ENCODE data around the gene SMPD1.
"Not testable (repeated sequence)": the region's sequence is repeated elsewhere in the genome, so short reads cannot be mapped to it uniquely, and the experiment has no call there.

SMPD1 gene

DNA sequence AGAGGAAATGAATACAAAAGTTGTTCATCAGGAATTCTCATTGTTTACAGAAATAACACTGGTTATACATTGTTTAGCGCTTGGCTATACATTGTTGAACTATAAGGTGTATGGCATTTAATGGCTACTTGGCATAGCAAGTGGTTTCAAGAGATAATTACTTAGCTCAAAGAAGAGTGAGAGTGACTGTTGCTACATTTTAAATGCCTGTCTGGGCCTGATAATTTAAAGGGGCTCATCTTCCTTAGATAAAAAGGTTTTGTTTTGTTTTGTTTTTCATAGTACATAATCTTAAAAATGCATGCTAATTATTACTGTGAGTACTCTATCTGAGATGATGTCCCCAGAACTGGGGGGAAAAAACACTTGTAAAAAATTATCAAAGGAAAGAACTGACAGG is 1.5 kb upstream of the SMPD1 start:
- DNase-seq (ENCODE audit: low read depth in 1 of 2, low spot score in 1 of 2) = no peak

DNA sequence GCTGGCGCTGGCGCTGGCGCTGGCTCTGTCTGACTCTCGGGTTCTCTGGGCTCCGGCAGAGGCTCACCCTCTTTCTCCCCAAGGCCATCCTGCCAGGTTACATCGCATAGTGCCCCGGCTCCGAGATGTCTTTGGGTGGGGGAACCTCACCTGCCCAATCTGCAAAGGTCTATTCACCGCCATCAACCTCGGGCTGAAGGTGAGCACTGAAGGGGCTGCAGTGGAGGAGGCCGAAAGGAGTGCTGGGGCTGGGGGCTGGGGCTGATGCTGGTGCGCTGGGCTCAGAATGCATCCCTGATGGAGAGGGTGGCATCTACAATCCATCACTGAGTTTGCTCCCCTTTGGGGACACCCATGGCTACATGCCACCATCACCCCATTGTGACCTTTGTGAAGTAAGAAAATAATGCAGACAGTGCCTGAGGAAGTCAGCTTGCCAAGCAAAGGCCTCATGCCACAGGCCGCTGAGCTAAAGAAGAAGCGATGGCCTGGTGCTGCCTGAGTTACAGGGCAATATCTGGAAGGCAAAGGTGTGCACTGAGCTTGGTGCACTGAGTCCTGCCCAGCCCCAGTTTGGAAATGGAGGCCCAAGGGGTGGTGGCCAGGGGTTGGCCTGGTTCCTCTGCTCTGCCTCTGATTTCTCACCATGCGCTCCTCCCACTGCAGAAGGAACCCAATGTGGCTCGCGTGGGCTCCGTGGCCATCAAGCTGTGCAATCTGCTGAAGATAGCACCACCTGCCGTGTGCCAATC is 620 bp downstream of the SMPD1 start:
- DNase-seq (ENCODE audit: low read depth in 1 of 2, low spot score in 1 of 2) = no peak

DNA sequence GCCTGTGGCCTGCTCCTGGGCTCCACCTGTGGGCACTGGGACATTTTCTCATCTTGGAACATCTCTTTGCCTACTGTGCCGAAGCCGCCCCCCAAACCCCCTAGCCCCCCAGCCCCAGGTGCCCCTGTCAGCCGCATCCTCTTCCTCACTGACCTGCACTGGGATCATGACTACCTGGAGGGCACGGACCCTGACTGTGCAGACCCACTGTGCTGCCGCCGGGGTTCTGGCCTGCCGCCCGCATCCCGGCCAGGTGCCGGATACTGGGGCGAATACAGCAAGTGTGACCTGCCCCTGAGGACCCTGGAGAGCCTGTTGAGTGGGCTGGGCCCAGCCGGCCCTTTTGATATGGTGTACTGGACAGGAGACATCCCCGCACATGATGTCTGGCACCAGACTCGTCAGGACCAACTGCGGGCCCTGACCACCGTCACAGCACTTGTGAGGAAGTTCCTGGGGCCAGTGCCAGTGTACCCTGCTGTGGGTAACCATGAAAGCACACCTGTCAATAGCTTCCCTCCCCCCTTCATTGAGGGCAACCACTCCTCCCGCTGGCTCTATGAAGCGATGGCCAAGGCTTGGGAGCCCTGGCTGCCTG is 1.4 kb downstream of the SMPD1 start:
- no peak for DNase-seq (ENCODE audit: low read depth in 1 of 2, low spot score in 1 of 2)

DNA sequence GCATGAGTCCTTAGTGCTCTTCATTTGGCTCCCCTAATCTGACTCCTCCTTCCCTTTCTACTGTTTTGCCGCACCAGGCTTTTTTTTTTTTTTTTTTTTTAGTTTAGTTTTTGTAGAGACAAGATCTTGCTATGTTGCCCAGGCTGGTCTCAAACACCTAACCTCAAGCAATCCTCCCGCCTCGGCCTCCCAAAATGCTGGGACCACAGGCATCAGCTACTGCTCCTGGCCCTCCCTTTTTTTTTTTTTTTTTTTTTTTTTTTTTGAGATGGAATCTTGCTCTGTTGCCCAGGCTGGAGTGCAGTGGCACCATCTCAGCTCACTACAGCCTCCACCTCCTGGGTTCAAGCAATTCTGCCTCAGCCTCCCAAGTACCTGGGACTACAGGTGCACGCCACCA is 2.0 kb downstream of the SMPD1 start:
- not testable (repeated sequence) for DNase-seq (ENCODE audit: low read depth in 1 of 2, low spot score in 1 of 2)

DNA sequence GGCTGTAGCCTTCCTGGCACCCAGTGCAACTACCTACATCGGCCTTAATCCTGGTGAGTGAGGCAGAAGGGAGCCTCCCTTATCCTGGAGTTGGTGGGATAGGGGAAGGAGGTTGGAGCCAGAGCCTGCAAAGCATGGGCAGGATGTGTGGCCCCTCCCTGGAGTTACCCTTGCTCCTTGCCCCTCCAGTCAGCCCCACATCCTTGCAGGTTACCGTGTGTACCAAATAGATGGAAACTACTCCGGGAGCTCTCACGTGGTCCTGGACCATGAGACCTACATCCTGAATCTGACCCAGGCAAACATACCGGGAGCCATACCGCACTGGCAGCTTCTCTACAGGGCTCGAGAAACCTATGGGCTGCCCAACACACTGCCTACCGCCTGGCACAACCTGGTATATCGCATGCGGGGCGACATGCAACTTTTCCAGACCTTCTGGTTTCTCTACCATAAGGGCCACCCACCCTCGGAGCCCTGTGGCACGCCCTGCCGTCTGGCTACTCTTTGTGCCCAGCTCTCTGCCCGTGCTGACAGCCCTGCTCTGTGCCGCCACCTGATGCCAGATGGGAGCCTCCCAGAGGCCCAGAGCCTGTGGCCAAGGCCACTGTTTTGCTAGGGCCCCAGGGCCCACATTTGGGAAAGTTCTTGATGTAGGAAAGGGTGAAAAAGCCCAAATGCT is 3.9 kb downstream of the SMPD1 start:
- no peak for DNase-seq (ENCODE audit: low read depth in 1 of 2, low spot score in 1 of 2)

DNA sequence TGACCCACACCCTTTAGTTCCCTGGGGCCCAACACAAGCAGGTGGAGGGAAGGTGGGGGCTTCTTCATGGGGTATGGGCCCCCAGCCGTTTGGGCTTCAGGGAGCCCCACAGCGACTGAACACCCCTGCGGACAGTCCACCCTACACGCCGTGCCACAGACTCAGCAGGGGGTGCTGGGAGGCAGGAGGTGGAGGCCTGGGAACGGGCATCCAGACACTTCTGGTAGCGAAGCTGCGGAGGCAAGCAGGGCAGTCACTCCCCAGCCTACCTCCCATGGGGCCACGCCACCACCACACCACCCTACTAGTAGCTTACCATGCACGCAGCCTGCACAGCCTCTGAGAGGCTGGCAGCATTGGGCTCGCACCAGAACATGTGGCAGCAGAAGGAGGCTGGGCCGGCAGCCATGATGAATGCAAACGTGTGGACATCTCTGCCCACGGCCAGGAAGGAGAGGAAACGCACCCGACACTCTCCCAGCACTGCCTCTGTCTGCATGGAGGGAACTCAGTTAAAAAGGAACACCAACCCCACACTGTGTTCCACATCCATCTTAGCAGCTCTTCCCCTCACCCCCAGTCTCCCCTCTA is 5.3 kb downstream of the SMPD1 start:
- no peak for DNase-seq (ENCODE audit: low read depth in 1 of 2, low spot score in 1 of 2)

DNA sequence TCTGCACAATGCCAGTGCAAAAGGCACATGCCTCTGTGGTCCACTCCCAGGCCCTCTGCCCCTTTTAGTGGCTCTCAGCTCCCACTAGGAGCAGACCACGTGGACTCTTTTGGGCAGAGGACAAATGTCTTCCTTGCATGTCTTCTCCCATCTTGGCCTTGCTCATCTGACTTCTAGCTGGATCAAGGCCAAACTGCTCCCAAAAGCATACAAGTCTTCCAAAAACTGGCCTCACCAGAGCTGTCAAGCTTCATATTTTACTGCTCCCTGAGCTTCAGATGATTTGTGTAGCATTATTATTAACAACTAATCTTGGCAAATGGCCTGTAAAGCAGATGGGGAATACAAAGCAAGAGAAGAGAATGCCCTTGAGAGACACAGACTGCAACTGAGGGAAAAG is 6.9 kb downstream of the SMPD1 start:
- DNase-seq (ENCODE audit: low read depth in 1 of 2, low spot score in 1 of 2) = no peak

DNA sequence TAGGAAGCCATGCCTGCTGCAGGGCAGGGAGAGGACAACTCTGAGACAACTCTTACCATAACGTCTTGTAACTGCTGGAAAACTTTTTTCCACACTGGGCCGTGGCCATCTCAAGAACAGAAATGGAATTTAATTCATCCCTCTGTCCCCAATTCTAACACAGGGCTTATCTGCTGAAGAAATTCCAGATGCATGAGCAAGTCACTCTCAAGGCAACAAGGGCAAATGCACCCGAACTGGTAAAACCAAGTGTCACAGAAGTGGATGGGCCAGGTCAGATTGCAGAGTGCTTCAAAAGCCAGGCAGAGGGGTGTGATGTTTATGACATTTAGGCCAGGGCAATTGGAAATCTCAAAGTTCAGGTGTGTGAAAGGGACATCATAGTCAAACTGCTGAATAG is 7.4 kb downstream of the SMPD1 start:
- no peak for DNase-seq (ENCODE audit: low read depth in 1 of 2, low spot score in 1 of 2)

DNA sequence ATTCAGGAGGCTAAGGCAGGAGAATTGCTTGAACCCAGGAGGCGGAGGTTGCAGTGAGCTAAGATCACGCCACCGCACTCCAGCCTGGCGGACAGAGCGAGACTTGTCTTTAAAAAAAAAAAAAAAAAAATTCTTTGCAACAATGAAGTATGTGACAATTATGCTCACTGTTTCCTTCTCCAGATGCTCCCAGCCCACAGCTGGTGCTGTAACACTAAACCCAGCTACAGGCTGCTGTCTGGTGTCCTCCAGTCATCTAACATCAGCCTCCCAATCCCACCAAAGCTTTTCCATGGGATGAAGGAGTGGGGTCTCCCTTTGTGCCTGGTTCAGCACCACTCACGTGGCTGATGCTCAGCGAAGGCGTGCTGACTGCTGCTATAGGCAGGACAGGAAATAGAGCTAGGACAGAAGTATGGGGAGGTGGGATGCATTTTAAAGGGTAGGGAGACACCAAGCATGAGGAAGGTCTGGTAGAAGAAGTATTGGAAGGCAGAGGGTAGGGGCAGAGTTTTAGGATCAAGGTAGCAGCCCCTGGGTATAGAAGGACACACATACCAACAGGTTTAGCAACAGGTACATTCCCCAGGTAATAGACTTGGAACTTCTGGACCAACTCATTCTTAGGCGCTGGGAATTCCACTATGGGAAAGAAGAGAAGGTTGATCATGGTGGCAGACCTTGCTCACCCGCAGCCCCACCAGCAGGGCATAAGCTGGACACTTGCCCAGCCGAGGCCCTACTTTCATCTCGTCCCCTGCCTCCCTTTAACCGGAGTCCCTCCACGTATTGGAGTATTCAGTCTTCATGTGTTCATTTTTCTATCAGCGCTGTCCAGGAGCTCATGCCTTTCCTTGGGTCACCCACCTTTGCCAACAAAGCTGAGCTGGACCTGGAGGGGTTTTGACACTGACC is 10.4 kb downstream of the SMPD1 start:
- no peak for DNase-seq (ENCODE audit: low read depth in 1 of 2, low spot score in 1 of 2)

DNA sequence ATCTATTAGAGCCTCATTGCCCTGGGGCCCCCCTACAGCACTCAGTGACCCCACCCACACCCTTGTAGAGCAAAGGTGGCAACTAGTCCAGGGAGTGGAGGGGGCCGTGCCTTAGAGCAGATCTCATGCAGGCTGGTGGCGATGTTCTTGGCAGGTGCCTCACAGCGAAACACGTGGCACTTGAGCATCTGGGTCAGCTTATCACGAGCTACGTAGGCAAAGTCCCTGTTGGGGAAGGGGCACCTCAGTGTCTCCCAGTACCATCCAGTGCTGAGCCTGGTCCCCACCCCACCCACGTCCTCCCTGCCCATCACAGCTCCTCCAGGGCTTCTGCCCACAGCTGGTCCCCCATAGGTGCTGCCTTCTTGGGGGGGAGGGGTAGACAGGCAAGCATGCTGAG is 11.2 kb downstream of the SMPD1 start:
- no peak for DNase-seq (ENCODE audit: low read depth in 1 of 2, low spot score in 1 of 2)

DNA sequence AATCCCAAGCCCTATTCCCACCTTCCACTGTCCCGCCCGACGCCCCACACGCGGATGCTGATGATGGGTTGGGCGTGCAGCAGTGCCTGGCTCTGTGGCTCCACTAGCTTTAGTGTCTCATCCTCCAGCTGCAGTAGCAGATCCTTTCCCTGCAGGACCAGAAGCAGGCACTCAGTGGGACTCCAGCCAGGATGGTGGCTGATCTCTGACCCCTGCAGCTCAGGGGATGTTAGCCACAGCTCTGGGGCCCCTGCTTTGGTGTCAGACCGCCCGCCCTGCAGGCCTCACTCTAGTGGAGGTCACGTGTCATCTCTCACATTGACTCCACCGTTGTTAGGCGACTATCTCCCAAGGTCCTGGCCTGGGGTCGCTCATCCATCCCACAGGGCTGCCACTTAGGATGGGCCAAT is 11.8 kb downstream of the SMPD1 start:
- no peak for DNase-seq (ENCODE audit: low read depth in 1 of 2, low spot score in 1 of 2)

DNA sequence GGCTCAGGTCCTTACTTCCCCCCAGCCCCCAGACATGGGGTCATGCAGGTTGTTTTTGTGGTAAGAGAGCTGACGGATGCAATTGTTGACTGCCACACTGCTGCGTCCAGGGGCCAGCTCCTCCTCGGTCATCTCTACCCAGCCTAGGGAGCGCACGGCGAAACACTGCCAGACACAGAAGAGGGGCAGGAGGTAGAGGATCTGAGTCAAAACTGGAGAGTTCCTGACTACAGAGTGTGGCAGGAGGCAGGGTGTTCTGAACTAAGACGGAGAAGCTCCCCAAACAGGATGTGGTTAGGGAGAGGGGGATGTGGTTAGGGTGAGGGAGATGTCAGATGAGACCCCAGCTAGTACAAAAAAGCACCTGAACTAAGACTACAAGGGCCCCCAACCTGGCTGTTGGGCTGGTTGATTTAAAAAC is 12.3 kb downstream of the SMPD1 start:
- DNase-seq (ENCODE audit: low read depth in 1 of 2, low spot score in 1 of 2) = peak in 1 of 2 donors; percentile 65

DNA sequence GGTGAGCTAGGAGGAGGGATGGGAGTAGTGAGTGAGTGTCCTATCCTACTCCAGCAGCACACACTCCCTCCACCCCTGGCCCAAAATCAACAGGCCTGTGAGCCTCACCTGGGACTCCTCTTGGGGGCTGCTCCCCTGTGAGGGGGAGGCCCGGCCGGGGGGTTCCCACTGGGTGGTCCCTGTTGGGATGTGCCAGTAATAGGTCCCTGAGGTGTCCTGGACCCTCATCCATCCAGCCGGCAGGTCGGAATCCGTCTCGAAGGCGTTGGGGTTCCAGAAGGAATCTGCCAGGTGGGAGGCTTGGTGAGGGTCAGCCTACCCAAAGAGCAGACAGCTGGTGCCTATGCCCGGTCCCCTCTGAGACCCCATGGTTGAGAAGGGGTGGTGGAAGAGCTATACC is 13.3 kb downstream of the SMPD1 start:
- no peak for DNase-seq (ENCODE audit: low read depth in 1 of 2, low spot score in 1 of 2)

DNA sequence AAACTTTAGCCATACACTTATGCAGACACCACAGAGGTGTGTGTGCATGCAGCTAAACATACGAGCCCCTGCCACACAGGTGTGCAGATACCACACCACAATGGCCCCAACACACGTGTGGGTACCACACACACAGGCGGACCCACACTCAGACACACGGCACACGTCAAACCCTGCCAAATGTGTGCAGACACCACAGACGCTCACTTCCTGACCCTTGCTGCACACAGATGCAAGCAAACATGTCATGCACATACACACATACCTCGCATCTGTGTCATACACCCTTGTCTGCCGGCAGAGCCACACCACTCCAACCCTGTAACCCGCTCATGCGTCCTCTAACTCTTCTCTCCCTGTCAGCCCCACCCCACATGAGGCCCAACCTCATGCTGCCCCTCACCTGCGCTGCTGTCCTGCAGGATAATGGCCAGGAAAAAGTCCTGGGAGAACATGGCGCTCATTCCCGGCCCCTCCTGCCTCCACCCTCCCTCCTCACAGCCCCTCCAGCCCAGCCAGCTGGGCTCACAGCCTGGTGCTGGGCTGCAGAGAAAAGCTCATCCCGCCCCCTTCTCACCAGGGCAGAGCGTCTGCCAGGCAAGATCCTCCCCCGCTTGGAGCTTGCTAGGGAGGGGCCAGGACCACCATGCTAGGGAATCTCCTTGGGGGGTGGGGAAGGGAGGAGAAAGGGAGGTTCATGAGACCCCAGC is 14.2 kb downstream of the SMPD1 start:
- DNase-seq (ENCODE audit: low read depth in 1 of 2, low spot score in 1 of 2) = no peak

DNA sequence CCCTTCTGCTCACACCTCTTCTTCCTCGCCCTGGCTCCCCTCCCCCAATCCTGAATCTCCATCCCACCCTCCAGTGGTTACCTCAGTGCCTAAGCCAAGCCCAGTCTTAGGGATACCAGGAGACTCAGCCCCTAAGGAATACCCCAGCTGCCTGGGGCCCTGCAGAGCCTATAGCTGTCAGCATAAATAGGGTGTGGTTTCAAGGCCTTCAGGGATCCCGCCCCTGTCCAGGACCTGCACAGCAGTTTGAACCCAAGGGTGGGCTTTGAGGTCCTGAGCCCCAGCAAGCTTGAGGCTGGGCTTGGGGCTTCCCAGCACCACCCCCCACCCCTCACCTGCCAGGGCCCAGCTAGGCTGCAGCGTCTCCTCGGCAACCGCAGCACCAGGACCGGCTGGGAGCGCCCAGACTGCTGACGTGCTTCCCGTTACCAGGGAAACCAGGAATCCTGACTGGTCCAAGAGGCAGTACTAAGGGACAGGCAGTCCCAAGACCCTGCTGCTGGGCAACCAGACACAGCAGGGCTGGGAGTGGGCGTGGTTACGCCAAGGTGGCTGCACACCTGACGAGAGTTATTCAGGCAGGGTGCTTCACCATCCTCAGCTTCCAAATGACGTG is 14.9 kb downstream of the SMPD1 start:
- no peak for DNase-seq (ENCODE audit: low read depth in 1 of 2, low spot score in 1 of 2)

DNA sequence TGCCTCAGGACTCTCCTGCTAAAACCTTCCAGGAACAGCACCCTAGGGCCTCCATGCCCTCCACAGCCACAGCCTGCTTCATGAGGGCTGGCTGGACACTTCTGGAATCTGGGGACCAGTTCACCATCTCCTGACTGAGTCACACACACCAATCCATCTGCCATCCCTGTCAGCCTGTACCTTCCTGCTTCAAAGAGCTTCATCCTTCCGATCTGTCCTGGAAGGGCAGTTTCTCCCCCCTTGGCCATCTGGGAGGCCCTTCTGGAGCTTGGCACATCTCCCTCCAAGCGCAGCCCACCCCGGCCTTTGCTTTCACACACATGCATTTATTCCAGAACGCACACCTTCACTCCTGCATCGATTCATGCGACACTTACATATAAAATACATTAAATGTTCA is 15.6 kb downstream of the SMPD1 start:
- DNase-seq (ENCODE audit: low read depth in 1 of 2, low spot score in 1 of 2) = no peak

DNA sequence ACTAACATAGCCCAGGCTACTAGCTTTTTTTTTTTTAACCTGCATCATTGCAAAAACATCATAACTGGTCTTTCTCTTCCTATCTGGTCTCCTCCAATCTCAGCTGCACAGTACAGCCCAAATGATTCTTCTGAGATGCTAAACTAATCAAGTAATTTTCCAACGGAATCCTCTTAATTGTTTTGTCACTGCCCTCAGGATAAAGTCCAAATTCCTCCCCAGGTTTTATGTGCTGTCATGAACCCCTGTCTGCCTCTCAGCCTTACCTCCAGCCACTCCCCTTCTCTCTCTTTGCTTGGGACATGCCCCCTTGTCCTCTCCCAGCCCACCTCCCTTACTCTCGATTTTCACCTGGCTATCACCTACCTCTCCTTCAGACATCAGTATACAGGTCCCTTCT is 16.1 kb downstream of the SMPD1 start:
- DNase-seq (ENCODE audit: low read depth in 1 of 2, low spot score in 1 of 2) = no peak

DNA sequence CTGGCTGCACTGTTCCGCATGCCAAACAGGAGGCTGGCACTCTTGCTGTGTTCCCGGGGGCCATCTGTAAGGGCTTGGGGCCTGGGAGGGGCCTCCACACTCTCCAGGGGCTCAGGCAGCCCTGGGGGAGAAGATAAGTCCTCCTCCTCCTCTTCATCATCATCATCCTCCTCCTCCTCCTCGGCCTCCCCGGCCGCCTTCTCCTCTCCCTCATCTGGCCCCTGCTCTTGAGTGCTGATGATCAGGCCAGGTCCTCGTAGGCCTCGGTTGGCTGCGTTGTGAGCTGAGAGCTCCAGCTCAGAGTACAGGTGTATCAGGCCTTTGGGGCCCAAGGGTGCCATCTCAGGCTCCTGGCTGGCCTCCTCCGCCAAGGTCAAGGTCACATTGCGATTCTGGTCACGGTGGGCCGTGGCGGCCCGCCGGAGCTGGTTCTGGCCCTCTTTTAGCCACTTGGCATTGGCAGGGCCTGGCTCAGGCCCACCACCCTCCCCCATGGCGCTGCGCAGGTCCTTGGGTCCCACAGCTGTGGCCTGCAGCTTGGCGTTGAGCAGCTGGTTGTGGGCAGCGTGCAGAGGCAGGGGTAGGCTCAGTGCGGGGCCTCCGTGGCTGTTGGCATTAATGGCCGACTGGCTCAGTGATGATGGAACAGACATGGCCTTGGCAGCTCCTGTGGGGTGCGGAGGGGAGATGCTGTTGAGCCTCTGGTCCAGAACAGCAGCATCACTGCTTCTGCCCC is 20.6 kb downstream of the SMPD1 start:
- no peak for DNase-seq (ENCODE audit: low read depth in 1 of 2, low spot score in 1 of 2)

DNA sequence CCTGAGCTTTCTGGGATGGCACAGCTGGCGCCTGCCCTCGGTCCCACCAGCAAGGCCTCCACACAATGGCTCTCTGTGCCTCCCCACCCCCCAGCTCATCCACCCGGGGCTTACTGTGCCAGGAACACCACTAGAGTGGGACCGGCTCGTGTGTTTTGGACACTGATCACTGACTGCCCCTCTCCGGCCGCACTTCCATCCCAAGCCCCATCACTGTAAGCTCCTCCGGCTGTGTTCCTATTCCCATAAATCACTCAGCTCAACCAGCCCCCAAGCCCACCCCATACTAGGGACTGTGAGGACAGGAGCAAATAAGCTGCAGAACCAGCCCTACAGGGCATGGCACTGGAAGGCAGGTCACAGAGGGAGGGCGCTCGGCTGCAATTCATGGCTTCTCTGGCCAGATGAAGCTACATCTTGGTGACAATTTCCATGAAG is 21.3 kb downstream of the SMPD1 start:
- DNase-seq (ENCODE audit: low read depth in 1 of 2, low spot score in 1 of 2) = no peak

Data from activated CD4-positive, alpha-beta T cell treated with anti-CD3 and anti-CD28 coated beads, Interleukin-2, amount 50 U/mL, for 24 hours (primary cell).